ENCODE measurements around the gene STK16.

STK16 gene

GRCh38 chr2:219269362-219270054 lies 24.2 kb downstream of the STK16 start:
- H3K36me3 ChIP-seq (ENCODE audit: control insufficient read depth, insufficient read depth, low read length): no peaks in the 10 kb centered on the region
- no peak overlapping the region for H3K9ac ChIP-seq (ENCODE audit: low read depth, low read length)
- H3K4me1 ChIP-seq (ENCODE audit: control insufficient read depth, insufficient read depth, low read length): peaks cover 3% of the 10 kb centered on the region
- H3K27me3 ChIP-seq (ENCODE audit: control insufficient read depth, insufficient read depth, low read length): peaks cover 18% of the 10 kb centered on the region
- no peaks in the 10 kb centered on the region for H3K9me3 ChIP-seq (ENCODE audit: control insufficient read depth, insufficient read depth, low read length)
- H3K4me3 ChIP-seq (ENCODE audit: low read depth, low read length): no peak overlapping the region

- H3K27me3 ChIP-seq (ENCODE audit: control insufficient read depth, insufficient read depth, low read length): peaks cover 13% of the 10 kb centered on the region
- H3K36me3 ChIP-seq (ENCODE audit: control insufficient read depth, insufficient read depth, low read length): no peaks in the 10 kb centered on the region
- H3K4me3 ChIP-seq (ENCODE audit: low read depth, low read length): no peak overlapping the region
- H3K9ac ChIP-seq (ENCODE audit: low read depth, low read length): no peak overlapping the region
- H3K9me3 ChIP-seq (ENCODE audit: control insufficient read depth, insufficient read depth, low read length): no peaks in the 10 kb centered on the region
- peaks cover 7% of the 10 kb centered on the region for H3K4me1 ChIP-seq (ENCODE audit: control insufficient read depth, insufficient read depth, low read length)
Measured at GRCh38 chr2:219270055-219270372, 24.7 kb downstream of the STK16 start.

GRCh38 chr2:219271021-219271420 lies 25.7 kb downstream of the STK16 start:
- Histone ChIP-seq H3K27me3 (ENCODE audit: control insufficient read depth, insufficient read depth, low read length) (peaks cover 9% of the 10 kb centered on the region), H3K4me3 (ENCODE audit: low read depth, low read length) (no peak overlapping the region), H3K9ac (ENCODE audit: low read depth, low read length) (no peak overlapping the region), H3K4me1 (ENCODE audit: control insufficient read depth, insufficient read depth, low read length) (peaks cover 7% of the 10 kb centered on the region), H3K9me3 (ENCODE audit: control insufficient read depth, insufficient read depth, low read length) (no peaks in the 10 kb centered on the region), H3K36me3 (ENCODE audit: control insufficient read depth, insufficient read depth, low read length) (no peaks in the 10 kb centered on the region)

- Histone ChIP-seq H3K9me3 (ENCODE audit: control insufficient read depth, insufficient read depth, low read length) (no peaks in the 10 kb centered on the region), H3K27me3 (ENCODE audit: control insufficient read depth, insufficient read depth, low read length) (peaks cover 3% of the 10 kb centered on the region), H3K9ac (ENCODE audit: low read depth, low read length) (no peak overlapping the region), H3K36me3 (ENCODE audit: control insufficient read depth, insufficient read depth, low read length) (no peaks in the 10 kb centered on the region), H3K4me3 (ENCODE audit: low read depth, low read length) (no peak overlapping the region), H3K4me1 (ENCODE audit: control insufficient read depth, insufficient read depth, low read length) (peaks cover 8% of the 10 kb centered on the region)
Measured at GRCh38 chr2:219272356-219272755, 27.1 kb downstream of the STK16 start.

GRCh38 chr2:219272995-219273394 lies 27.7 kb downstream of the STK16 start:
- Histone ChIP-seq H3K4me1 (ENCODE audit: control insufficient read depth, insufficient read depth, low read length) (peaks cover 10% of the 10 kb centered on the region), H3K4me3 (ENCODE audit: low read depth, low read length) (no peak overlapping the region), H3K36me3 (ENCODE audit: control insufficient read depth, insufficient read depth, low read length) (no peaks in the 10 kb centered on the region), H3K27me3 (ENCODE audit: control insufficient read depth, insufficient read depth, low read length) (peaks cover 3% of the 10 kb centered on the region), H3K9ac (ENCODE audit: low read depth, low read length) (no peak overlapping the region), H3K9me3 (ENCODE audit: control insufficient read depth, insufficient read depth, low read length) (no peaks in the 10 kb centered on the region)

GRCh38 chr2:219273937-219274336 lies 28.7 kb downstream of the STK16 start:
- Histone ChIP-seq H3K9me3 (ENCODE audit: control insufficient read depth, insufficient read depth, low read length) (no peaks in the 10 kb centered on the region), H3K4me1 (ENCODE audit: control insufficient read depth, insufficient read depth, low read length) (peaks cover 17% of the 10 kb centered on the region), H3K9ac (ENCODE audit: low read depth, low read length) (no peak overlapping the region), H3K4me3 (ENCODE audit: low read depth, low read length) (no peak overlapping the region), H3K36me3 (ENCODE audit: control insufficient read depth, insufficient read depth, low read length) (no peaks in the 10 kb centered on the region), H3K27me3 (ENCODE audit: control insufficient read depth, insufficient read depth, low read length) (peaks cover 7% of the 10 kb centered on the region)

- H3K4me3 ChIP-seq (ENCODE audit: low read depth, low read length): no peak overlapping the region
- H3K4me1 ChIP-seq (ENCODE audit: control insufficient read depth, insufficient read depth, low read length): peaks cover 17% of the 10 kb centered on the region
- no peaks in the 10 kb centered on the region for H3K9me3 ChIP-seq (ENCODE audit: control insufficient read depth, insufficient read depth, low read length)
- H3K27me3 ChIP-seq (ENCODE audit: control insufficient read depth, insufficient read depth, low read length): peaks cover 4% of the 10 kb centered on the region
- no peak overlapping the region for H3K9ac ChIP-seq (ENCODE audit: low read depth, low read length)
- H3K36me3 ChIP-seq (ENCODE audit: control insufficient read depth, insufficient read depth, low read length): no peaks in the 10 kb centered on the region
Measured at GRCh38 chr2:219274361-219274921, 29.2 kb downstream of the STK16 start.

- Histone ChIP-seq H3K4me1 (ENCODE audit: control insufficient read depth, insufficient read depth, low read length) (peaks cover 17% of the 10 kb centered on the region), H3K4me3 (ENCODE audit: low read depth, low read length) (peak overlapping the region; percentile 47), H3K9ac (ENCODE audit: low read depth, low read length) (no peak overlapping the region), H3K27me3 (ENCODE audit: control insufficient read depth, insufficient read depth, low read length) (peaks cover 4% of the 10 kb centered on the region), H3K9me3 (ENCODE audit: control insufficient read depth, insufficient read depth, low read length) (no peaks in the 10 kb centered on the region), H3K36me3 (ENCODE audit: control insufficient read depth, insufficient read depth, low read length) (no peaks in the 10 kb centered on the region)
Measured at GRCh38 chr2:219277703-219278654, 32.7 kb downstream of the STK16 start.

- Histone ChIP-seq H3K4me3 (ENCODE audit: low read depth, low read length) (peak overlapping the region; percentile 47), H3K27me3 (ENCODE audit: control insufficient read depth, insufficient read depth, low read length) (peaks cover 4% of the 10 kb centered on the region), H3K9me3 (ENCODE audit: control insufficient read depth, insufficient read depth, low read length) (no peaks in the 10 kb centered on the region), H3K9ac (ENCODE audit: low read depth, low read length) (no peak overlapping the region), H3K4me1 (ENCODE audit: control insufficient read depth, insufficient read depth, low read length) (peaks cover 17% of the 10 kb centered on the region), H3K36me3 (ENCODE audit: control insufficient read depth, insufficient read depth, low read length) (no peaks in the 10 kb centered on the region)
Measured at GRCh38 chr2:219278655-219279150, 33.4 kb downstream of the STK16 start.

GRCh38 chr2:219279151-219279915 lies 34.1 kb downstream of the STK16 start, which contains the start of gene DNAJB2:
TSS of gene DNAJB2 (plus strand) at chr2:219279366. CDS start at chr2:219279834, 468 bp downstream.
- Histone ChIP-seq H3K9me3 (ENCODE audit: control insufficient read depth, insufficient read depth, low read length) (no peaks in the 10 kb centered on the region), H3K9ac (ENCODE audit: low read depth, low read length) (no peak within 1 kb of the TSS), H3K4me1 (ENCODE audit: control insufficient read depth, insufficient read depth, low read length) (peaks cover 16% of the 10 kb centered on the region), H3K27me3 (ENCODE audit: control insufficient read depth, insufficient read depth, low read length) (peaks cover 4% of the 10 kb centered on the region), H3K36me3 (ENCODE audit: control insufficient read depth, insufficient read depth, low read length) (no peaks in the 10 kb centered on the region), H3K4me3 (ENCODE audit: low read depth, low read length) (peak within 1 kb of the TSS; percentile 70)

GRCh38 chr2:219279916-219280516 lies 34.7 kb downstream of the STK16 start:
- no peaks in the 10 kb centered on the region for H3K9me3 ChIP-seq (ENCODE audit: control insufficient read depth, insufficient read depth, low read length)
- peaks cover 11% of the 10 kb centered on the region for H3K4me1 ChIP-seq (ENCODE audit: control insufficient read depth, insufficient read depth, low read length)
- peak overlapping the region; percentile 70 for H3K4me3 ChIP-seq (ENCODE audit: low read depth, low read length)
- H3K27me3 ChIP-seq (ENCODE audit: control insufficient read depth, insufficient read depth, low read length): peaks cover 4% of the 10 kb centered on the region
- H3K36me3 ChIP-seq (ENCODE audit: control insufficient read depth, insufficient read depth, low read length): no peaks in the 10 kb centered on the region
- H3K9ac ChIP-seq (ENCODE audit: low read depth, low read length): no peak overlapping the region
